HepG2 (cell line): ENCODE results near the gene PRSS33.

Experiments used
- FOSL2 ChIP-seq: sonication (generic); formaldehyde crosslinking; IDR thresholded peaks from 2 replicates; pipeline ENCODE4 v1.4.0; 2020; ENCODE audit warnings: missing genetic modification reagents
- GABPA ChIP-seq, 2 experiments: IDR thresholded peaks; 2 replicates each; pipeline ENCODE4 v1.6.1; 2011 to 2016; ENCODE audit warnings: low read depth in 2 of 2, low read length in 1 of 2, missing biosample characterization in 1 of 2, missing genetic modification characterization in 1 of 2
- HOXA5 ChIP-seq: sonication (generic); formaldehyde crosslinking; IDR thresholded peaks from 2 replicates; pipeline ENCODE4 v1.4.0; 2020; ENCODE audit warnings: missing genetic modification reagents
- MAFF ChIP-seq: IDR thresholded peaks from 2 replicates; pipeline ENCODE4 v1.6.1; 2011; ENCODE audit warnings: low read depth, low read length, improper control_type of control experiment
- POLR2A ChIP-seq, 2 experiments: IDR thresholded peaks; 2 replicates each; pipeline ENCODE4 v1.6.1; 2011; ENCODE audit warnings: low read depth in 2 of 2, low read length in 2 of 2, mild to moderate bottlenecking in 1 of 2, moderate library complexity in 1 of 2; ENCODE audit not compliant: insufficient read depth in 1 of 2
- ZNF547 ChIP-seq: sonication (generic); formaldehyde crosslinking; IDR thresholded peaks from 2 replicates; pipeline ENCODE4 v1.5.1; 2020; ENCODE audit warnings: mild to moderate bottlenecking, missing genetic modification reagents
- TF ChIP-seq, protein P1 (sequence below): sonication (generic); formaldehyde crosslinking; IDR thresholded peaks from 2 replicates; pipeline ENCODE4 v1.8.1; 2023; ENCODE audit warnings: missing genetic modification reagents, mild to moderate bottlenecking, borderline replicate concordance
- TF ChIP-seq, protein P2 (sequence below): sonication (generic); formaldehyde crosslinking; IDR thresholded peaks from 2 replicates; pipeline ENCODE4 v1.4.0; 2020; ENCODE audit warnings: missing genetic modification reagents, borderline replicate concordance
- TF ChIP-seq, protein P3 (sequence below): sonication (generic); formaldehyde crosslinking; IDR thresholded peaks from 2 replicates; pipeline ENCODE4 v1.5.0; 2020; ENCODE audit warnings: mild to moderate bottlenecking, missing genetic modification reagents, moderate library complexity

DNA sequence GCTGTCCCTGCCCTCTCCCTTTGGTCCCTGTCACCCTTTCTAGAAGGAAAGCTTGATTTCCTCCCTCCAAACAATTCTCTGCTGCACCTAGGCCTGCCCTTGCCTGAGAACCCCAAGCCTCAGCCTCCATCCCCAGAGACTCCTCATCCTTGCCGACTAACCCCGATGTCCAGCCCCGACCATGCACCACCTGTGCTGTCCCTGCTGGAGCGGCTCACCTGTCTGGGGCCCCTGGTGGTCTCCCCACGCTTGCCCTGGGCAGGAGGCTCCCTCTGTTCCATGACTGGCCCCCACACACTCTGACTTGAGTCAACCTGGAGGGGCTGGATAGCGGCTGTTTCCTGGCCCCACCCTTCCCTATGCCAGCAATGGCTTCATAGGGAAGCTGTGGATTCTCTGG is 46.9 kb downstream of the PRSS33 start:
- TF ChIP-seq MAFF (no peak), ZNF547 (CRISPR knock-in tag) (no peak), FOSL2 (no peak), HOXA5 (CRISPR knock-in tag) (no peak), GABPA (IDR thresholded peaks at IDR 0.05; ENCODE audit: low read depth, low read length) (no peak), GABPA (CRISPR knock-in tag; IDR thresholded peaks at IDR 0.05; ENCODE audit: low read depth) (no peak), POLR2A (IDR thresholded peaks at IDR 0.05; ENCODE audit: insufficient read depth in 1 of 2, low read depth in 2 of 2, low read length in 2 of 2) (no peak)
- TF ChIP-seq, protein P1, sequence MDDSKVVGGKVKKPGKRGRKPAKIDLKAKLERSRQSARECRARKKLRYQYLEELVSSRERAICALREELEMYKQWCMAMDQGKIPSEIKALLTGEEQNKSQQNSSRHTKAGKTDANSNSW (CRISPR knock-in tag), result no peak
- TF ChIP-seq, protein P2, sequence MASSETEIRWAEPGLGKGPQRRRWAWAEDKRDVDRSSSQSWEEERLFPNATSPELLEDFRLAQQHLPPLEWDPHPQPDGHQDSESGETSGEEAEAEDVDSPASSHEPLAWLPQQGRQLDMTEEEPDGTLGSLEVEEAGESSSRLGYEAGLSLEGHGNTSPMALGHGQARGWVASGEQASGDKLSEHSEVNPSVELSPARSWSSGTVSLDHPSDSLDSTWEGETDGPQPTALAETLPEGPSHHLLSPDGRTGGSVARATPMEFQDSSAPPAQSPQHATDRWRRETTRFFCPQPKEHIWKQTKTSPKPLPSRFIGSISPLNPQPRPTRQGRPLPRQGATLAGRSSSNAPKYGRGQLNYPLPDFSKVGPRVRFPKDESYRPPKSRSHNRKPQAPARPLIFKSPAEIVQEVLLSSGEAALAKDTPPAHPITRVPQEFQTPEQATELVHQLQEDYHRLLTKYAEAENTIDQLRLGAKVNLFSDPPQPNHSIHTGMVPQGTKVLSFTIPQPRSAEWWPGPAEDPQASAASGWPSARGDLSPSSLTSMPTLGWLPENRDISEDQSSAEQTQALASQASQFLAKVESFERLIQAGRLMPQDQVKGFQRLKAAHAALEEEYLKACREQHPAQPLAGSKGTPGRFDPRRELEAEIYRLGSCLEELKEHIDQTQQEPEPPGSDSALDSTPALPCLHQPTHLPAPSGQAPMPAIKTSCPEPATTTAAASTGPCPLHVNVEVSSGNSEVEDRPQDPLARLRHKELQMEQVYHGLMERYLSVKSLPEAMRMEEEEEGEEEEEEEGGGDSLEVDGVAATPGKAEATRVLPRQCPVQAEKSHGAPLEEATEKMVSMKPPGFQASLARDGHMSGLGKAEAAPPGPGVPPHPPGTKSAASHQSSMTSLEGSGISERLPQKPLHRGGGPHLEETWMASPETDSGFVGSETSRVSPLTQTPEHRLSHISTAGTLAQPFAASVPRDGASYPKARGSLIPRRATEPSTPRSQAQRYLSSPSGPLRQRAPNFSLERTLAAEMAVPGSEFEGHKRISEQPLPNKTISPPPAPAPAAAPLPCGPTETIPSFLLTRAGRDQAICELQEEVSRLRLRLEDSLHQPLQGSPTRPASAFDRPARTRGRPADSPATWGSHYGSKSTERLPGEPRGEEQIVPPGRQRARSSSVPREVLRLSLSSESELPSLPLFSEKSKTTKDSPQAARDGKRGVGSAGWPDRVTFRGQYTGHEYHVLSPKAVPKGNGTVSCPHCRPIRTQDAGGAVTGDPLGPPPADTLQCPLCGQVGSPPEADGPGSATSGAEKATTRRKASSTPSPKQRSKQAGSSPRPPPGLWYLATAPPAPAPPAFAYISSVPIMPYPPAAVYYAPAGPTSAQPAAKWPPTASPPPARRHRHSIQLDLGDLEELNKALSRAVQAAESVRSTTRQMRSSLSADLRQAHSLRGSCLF (CRISPR knock-in tag), result no peak
- TF ChIP-seq, protein P3, sequence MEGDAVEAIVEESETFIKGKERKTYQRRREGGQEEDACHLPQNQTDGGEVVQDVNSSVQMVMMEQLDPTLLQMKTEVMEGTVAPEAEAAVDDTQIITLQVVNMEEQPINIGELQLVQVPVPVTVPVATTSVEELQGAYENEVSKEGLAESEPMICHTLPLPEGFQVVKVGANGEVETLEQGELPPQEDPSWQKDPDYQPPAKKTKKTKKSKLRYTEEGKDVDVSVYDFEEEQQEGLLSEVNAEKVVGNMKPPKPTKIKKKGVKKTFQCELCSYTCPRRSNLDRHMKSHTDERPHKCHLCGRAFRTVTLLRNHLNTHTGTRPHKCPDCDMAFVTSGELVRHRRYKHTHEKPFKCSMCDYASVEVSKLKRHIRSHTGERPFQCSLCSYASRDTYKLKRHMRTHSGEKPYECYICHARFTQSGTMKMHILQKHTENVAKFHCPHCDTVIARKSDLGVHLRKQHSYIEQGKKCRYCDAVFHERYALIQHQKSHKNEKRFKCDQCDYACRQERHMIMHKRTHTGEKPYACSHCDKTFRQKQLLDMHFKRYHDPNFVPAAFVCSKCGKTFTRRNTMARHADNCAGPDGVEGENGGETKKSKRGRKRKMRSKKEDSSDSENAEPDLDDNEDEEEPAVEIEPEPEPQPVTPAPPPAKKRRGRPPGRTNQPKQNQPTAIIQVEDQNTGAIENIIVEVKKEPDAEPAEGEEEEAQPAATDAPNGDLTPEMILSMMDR (CRISPR knock-in tag), result no peak
